Prostate gland (tissue), 2 donors: Measurements from ENCODE around the gene FAR1.

Source experiments
- POLR2A ChIP-seq: fragments of 450-650 bp; IDR thresholded peaks from one replicate; pipeline ENCODE4 v1.6.1; 2016; ENCODE audit warnings: antibody characterized with exemption, mild to moderate bottlenecking
- TF ChIP-seq, protein P1 (sequence below), 4 experiments: fragments of 200-600 bp in 2 of 4; fragments of 450-650 bp in 2 of 4; sonication (generic) in 2 of 4; IDR thresholded peaks; 1 replicate in 3 of 4; 2 replicates in 1 of 4; pipeline ENCODE4 v1.5.1; 2016 to 2019; ENCODE audit warnings: antibody characterized with exemption in 4 of 4, mild to moderate bottlenecking in 2 of 4, moderate library complexity in 2 of 4

DNA sequence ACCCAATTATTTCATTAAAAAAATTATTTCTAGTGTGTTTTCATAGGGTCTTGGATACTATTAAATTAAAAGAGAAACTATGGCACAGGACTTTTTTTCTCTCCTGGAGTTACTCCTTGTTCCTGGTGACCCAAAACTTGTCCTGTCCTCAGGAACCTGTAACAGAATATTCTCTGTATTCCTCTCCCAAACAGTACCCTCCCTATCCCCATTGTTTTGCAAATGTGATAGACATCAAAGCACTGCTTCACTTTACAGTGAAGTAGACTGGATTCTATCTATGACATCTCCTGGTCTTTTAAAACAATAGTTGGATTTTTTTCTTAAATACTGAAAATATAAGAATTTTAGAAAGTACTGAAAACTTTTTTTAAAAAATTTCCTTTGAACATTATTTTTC, 37.2 kb downstream of the FAR1 start:
- no peak for TF ChIP-seq POLR2A
- TF ChIP-seq, protein P1, sequence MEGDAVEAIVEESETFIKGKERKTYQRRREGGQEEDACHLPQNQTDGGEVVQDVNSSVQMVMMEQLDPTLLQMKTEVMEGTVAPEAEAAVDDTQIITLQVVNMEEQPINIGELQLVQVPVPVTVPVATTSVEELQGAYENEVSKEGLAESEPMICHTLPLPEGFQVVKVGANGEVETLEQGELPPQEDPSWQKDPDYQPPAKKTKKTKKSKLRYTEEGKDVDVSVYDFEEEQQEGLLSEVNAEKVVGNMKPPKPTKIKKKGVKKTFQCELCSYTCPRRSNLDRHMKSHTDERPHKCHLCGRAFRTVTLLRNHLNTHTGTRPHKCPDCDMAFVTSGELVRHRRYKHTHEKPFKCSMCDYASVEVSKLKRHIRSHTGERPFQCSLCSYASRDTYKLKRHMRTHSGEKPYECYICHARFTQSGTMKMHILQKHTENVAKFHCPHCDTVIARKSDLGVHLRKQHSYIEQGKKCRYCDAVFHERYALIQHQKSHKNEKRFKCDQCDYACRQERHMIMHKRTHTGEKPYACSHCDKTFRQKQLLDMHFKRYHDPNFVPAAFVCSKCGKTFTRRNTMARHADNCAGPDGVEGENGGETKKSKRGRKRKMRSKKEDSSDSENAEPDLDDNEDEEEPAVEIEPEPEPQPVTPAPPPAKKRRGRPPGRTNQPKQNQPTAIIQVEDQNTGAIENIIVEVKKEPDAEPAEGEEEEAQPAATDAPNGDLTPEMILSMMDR (IDR thresholded peaks at IDR 0.05) = no peak
